Stimulated activated CD4-positive, alpha-beta T cell treated with anti-CD3 and anti-CD28 coated beads, TNF-alpha, amount 100 ng/mL, for 24 hours (primary cell): ENCODE data around the gene AKAP13.

Experiments used
- DNase-seq, 3 experiments: peaks; one replicate each; pipeline ENCODE4 v3.0.0-alpha.2; 2020; ENCODE audit warnings: low read depth in 3 of 3

AKAP13 gene

DNA sequence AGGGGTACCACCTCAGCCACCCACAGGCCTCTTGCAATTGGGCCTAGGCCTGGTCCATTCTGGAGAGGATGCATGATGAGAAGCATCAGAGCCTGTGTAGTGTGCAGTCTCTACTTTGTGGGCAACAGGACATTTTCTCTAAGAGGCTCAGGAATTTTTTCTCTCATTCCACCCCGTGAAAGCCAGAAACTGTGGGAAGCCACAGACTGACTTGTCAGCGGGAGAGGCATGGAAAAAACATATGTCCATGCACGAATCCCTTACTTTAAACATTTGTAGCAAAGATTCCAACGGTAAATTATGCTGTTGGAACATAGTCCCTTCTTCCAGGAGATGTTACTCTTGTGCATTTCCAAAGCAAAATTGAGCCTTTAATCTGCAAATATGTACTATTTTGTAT is 217.8 kb downstream of the AKAP13 start:
- DNase-seq, result no peak

GRCh38 chr15:85598718-85599398 is 218.5 kb downstream of the AKAP13 start:
- DNase-seq, result no peak

DNA sequence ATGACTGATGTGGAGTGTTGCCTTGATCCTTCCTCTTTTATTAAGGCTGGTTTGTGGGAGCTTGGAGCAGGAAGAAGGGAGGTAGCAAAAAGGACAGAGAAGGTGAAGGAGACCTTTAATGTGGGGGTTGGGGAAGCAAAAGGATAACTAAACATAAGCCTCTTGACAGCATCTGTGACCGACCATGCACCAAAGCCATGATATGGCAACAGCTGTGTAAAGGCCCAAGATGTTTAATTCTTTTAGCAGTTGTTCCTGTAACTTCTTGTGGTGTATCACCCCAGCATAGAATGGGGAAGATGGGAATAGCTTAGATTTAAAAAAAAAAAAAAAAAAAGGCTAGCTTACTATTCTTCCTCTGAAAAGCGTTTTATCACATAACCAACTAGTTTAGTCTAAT is 219.6 kb downstream of the AKAP13 start:
- DNase-seq, result no peak

- DNase-seq, result no peak
Observed at GRCh38 chr15:85603160-85603559, 222.8 kb downstream of the AKAP13 start.

DNA sequence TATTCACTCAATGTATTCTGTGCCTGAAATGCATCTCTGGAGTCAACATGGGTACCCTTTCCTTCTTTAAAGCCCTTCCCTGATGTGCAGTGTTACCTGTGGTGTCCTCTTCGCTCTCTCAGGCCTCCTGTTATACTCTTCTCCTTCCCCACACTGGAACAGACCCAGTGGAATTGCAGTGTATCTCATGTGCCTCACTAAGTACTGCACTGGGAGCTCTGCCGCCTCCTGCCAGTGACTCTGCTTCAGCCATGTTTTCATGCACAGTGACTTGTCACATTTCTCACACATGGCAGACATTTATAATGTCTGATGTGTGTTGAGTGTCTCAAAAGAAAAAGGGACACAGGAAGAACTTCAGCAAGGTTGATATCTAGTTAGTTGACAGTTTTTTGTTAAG is 223.3 kb downstream of the AKAP13 start:
- no peak for DNase-seq

GRCh38 chr15:85604194-85604593 is 223.8 kb downstream of the AKAP13 start:
- DNase-seq, result no peak

GRCh38 chr15:85606738-85607137 is 226.3 kb downstream of the AKAP13 start:
- DNase-seq, result no peak

DNA sequence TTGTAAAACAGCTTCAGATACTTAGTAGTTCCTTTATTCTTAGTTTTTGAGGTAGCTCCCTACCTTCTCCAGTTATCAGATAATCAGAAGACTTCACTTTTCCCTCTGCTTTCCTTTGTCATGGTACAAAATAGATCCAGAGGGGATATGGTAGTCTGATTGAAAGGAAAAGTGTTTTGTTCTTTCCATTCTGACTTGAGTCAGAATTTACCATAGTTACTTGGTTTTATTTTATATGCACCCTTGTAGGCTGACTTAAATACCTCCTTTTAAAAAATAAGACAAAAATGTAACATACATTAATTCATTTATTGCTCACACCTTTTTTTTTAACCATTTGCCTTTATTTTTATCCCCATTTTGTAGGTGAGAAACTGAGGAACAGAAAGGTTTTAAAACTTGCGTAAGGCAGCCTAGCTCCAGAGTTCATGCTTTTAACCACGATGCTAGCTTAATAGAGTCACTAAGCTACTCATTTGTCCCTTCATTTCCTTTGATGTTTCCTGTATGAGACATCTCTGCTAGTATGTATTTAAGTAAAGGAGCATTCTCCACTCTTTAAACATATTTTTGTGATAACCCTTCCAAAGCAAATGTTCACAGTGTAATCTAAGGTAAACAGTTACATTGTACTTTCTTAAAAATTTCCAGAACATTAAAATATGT is 226.9 kb downstream of the AKAP13 start:
- no peak for DNase-seq

DNA sequence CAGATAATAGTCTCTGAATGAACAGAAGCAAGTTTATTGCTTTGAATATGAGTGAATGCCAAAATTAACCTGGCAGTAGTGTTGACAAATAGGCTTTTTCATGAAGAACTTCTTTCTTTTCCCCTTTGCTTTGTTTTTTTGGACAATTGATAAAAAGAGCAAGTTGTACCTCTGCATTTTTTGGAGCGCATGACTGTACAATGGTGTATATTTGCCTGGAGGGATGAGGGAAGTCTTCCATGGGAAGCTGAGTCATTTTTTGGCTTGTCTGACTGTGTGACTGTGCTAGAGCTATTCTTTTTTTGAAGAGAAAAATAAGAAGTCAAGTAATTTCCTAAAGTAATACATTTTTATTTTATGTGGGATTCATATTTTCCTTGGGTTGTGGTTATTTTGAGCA is 227.4 kb downstream of the AKAP13 start:
- DNase-seq, result no peak

GRCh38 chr15:85609492-85609891 is 229.1 kb downstream of the AKAP13 start:
- DNase-seq, result no peak

DNA sequence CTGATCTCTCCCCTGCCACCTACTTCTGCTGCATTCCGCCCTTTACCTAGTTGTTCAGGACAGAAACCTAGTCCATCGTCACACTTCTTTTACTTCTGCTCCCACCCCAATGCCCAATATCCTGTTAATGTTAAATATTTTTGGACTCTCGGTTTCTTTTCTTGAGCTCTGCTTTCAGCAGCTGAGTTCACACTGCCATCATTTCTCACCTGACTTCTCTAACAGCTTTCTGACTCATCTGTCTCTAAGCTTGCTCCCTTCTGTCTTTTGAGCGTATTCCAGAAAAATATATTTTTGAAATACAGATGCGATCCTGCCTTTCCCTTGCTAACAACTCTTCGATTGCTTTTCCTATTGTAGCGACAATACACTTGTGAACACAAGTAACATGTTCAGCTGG is 231.0 kb downstream of the AKAP13 start:
- DNase-seq, result no peak

GRCh38 chr15:85614059-85614458 is 233.7 kb downstream of the AKAP13 start:
- DNase-seq, result no peak

DNA sequence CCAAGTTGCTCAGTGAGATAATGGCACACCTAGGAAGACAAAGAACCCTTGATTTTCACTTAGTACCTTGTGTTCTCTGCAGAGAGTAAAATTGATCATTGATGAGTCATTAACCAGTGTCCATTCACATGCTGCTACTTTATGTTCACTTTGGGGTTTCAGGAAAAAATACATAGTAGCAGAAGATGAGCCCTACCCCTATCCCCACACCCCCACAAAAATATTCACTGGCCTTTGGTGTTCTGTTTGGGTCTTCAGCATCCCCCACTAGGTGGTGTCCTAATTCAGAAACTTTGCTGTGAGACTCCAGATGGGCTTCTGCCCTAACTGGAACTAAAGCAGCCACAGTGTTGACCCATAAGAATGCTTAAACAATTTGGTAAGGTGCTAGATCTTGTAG is 235.5 kb downstream of the AKAP13 start:
- no peak for DNase-seq

GRCh38 chr15:85616549-85617110 is 236.2 kb downstream of the AKAP13 start:
- no peak for DNase-seq

DNA sequence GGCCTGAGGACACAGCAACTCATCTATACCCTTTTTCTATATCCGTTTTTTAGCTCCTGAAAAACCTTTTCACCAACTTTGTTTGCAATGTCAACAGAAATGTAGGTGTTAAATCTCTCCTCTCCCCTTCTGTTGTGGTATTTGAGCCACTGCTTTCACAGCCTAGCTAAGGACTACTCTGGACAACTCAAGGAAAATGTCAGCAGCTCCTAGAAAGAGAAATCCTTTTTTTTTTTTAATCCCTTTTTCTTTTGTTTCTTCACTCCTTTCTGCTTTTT is 237.8 kb downstream of the AKAP13 start:
- no peak for DNase-seq

GRCh38 chr15:85618956-85619491 is 238.6 kb downstream of the AKAP13 start:
- DNase-seq, result peak; percentile 42 to 62 (median 42)

GRCh38 chr15:85619992-85620689 is 239.7 kb downstream of the AKAP13 start:
- no peak for DNase-seq

- no peak for DNase-seq
Observed at GRCh38 chr15:85620690-85621049, 240.3 kb downstream of the AKAP13 start.

DNA sequence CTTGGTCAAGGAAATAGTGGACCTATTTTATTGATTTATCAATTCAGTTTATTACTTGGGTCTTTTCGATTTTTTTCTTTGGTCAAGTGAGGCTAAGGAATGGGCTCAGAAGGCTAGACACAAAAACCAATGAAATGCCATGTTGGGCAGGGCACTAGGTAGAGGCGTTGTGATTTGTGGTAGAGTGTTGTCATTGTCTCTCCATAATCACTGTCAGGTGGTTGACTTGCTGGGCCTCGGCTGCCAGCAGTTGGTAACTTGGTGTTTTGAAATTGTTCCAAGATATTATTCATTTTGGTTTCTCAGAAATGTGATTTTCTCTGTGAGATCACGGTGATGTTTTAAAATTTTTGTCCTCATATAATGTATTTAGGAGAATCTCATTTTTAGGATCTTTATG is 240.7 kb downstream of the AKAP13 start:
- DNase-seq, result no peak

DNA sequence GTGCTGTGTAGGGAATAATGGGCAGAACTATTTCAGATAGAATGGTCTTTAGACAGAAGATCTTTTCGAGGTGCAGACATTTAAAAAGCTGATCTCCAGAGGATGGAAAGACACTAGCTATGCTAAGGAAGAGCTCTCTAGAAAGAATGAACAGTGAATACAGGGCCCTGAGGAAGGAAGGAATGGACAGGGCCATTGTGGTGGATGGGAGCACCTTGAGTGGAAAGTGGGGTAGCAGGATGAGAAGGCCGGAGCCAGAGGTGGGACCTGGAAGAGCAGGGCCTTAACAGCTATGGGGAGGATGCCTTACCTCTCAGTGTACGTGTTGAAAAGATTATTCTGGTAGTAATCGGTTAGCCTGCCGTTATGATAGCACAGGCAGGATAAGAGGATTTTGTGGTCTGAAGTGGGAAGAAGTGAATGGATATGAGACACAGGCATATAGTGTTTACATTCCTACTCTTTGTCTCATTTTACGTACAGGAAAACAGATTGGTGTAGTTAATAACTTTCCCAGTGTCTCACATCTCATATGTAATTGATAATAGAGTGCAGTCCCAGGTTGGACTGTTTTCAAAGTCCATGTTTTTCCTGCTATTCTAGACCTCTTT is 241.9 kb downstream of the AKAP13 start:
- DNase-seq, result no peak

DNA sequence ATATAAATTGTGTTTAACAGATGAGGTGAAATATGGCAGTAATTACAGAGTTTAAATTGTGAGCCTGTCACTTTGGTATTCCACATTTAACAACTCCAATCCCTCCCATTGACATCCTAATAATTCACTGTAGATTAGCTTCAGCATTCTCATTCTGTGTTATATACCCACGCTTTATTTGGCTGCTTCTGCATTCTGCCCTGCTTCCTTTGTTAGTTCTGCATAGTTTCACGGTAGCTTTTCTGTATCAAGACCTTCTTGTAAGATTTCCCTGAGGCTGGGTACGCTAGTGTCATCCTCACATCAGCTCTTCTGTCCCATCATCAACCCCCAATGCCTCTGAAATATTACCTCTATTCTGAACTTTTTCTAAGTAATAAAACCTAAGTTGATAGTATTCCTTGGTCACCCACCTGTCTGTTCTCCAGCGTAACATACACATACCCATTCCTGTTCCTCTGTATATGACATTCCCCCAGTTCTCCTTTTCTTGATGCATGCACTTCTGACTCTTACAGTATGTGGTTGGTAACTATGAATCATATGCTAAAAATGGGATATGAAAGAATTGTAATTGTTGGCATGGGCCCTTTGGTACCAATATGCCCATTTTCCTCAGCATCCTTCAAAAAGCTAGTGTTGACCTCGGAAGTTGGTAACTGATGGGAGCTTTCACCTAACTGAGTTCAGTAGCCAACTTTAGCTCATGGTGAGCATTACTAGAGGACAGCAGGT is 243.1 kb downstream of the AKAP13 start:
- DNase-seq, result no peak
